Measurements from ENCODE around the gene PER1.

Gene PER1

GRCh38 chr17:8126491-8127066 lies 25.6 kb downstream of the PER1 start:
- Histone ChIP-seq H3K27me3 (ENCODE audit: low read length) (no peaks in the 10 kb centered on the region), H4K20me1 (ENCODE audit: low read depth, low read length) (no peaks in the 10 kb centered on the region), H3K36me3 (ENCODE audit: low read length) (no peaks in the 10 kb centered on the region), H2AFZ (ENCODE audit: low read depth, low read length, severe bottlenecking) (peak overlapping the region; percentile 65), H3K9me3 (ENCODE audit: insufficient read depth, low read length) (no peaks in the 10 kb centered on the region), H3K9ac (ENCODE audit: low read length) (peak overlapping the region; percentile 50), H3K4me2 (ENCODE audit: low read depth, low read length, poor library complexity, severe bottlenecking) (peak overlapping the region; percentile 64), H3K4me3 (ENCODE audit: insufficient read depth, low read length, poor library complexity, severe bottlenecking) (peak overlapping the region; percentile 57), H3F3A (ENCODE audit: insufficient read depth) (peaks cover 3% of the 10 kb centered on the region; the same call in 1 of the 2 replicates), H3K9me2 (replicated peaks; ENCODE audit: insufficient read depth, low read length) (no peaks in the 10 kb centered on the region), H3K79me2 (ENCODE audit: insufficient read depth, low read length) (no peaks in the 10 kb centered on the region), H3K27ac (ENCODE audit: low read depth, low read length) (no peak overlapping the region)
- TF ChIP-seq CTCF (IDR thresholded peaks at IDR 0.05; ENCODE audit: insufficient read depth, low read length, poor library complexity, severe bottlenecking): no peak
- TF ChIP-seq EZH2phosphoT487 (conservative IDR thresholded peaks at IDR 0.05; ENCODE audit: low read length): no peak

GRCh38 chr17:8125947-8126490 lies 26.2 kb downstream of the PER1 start:
- Histone ChIP-seq H3K9ac (ENCODE audit: low read length) (peak overlapping the region; percentile 50), H3K4me2 (ENCODE audit: low read depth, low read length, poor library complexity, severe bottlenecking) (peak overlapping the region; percentile 64), H3F3A (ENCODE audit: insufficient read depth) (peaks cover 5% of the 10 kb centered on the region)

GRCh38 chr17:8125154-8125946 lies 26.9 kb downstream of the PER1 start:
- Histone ChIP-seq H3F3A (ENCODE audit: insufficient read depth) (peaks cover 10% of the 10 kb centered on the region), H4K20me1 (ENCODE audit: low read depth, low read length) (no peaks in the 10 kb centered on the region), H3K36me3 (ENCODE audit: low read length) (no peaks in the 10 kb centered on the region), H3K9me2 (replicated peaks; ENCODE audit: insufficient read depth, low read length) (no peaks in the 10 kb centered on the region), H3K27me3 (ENCODE audit: low read length) (no peaks in the 10 kb centered on the region), H3K27ac (ENCODE audit: low read depth, low read length) (no peak overlapping the region), H3K4me3 (ENCODE audit: insufficient read depth, low read length, poor library complexity, severe bottlenecking) (peak overlapping the region; percentile 57), H3K9ac (ENCODE audit: low read length) (peak overlapping the region; percentile 50), H2AFZ (ENCODE audit: low read depth, low read length, severe bottlenecking) (no peak overlapping the region), H3K79me2 (ENCODE audit: insufficient read depth, low read length) (no peaks in the 10 kb centered on the region), H3K9me3 (ENCODE audit: insufficient read depth, low read length) (no peaks in the 10 kb centered on the region), H3K4me2 (ENCODE audit: low read depth, low read length, poor library complexity, severe bottlenecking) (peak overlapping the region; percentile 64)
- TF ChIP-seq CTCF (IDR thresholded peaks at IDR 0.05; ENCODE audit: insufficient read depth, low read length, poor library complexity, severe bottlenecking) (no peak), EZH2phosphoT487 (conservative IDR thresholded peaks at IDR 0.05; ENCODE audit: low read length) (no peak)

More at GRCh38 chr17:8125947-8126490, 26.2 kb downstream of the PER1 start:
- Histone ChIP-seq H3K36me3 (ENCODE audit: low read length) (no peaks in the 10 kb centered on the region), H3K27me3 (ENCODE audit: low read length) (no peaks in the 10 kb centered on the region), H3K79me2 (ENCODE audit: insufficient read depth, low read length) (no peaks in the 10 kb centered on the region), H3K9me2 (replicated peaks; ENCODE audit: insufficient read depth, low read length) (no peaks in the 10 kb centered on the region), H3K27ac (ENCODE audit: low read depth, low read length) (no peak overlapping the region), H2AFZ (ENCODE audit: low read depth, low read length, severe bottlenecking) (peak overlapping the region; percentile 65), H4K20me1 (ENCODE audit: low read depth, low read length) (no peaks in the 10 kb centered on the region), H3K4me3 (ENCODE audit: insufficient read depth, low read length, poor library complexity, severe bottlenecking) (peak overlapping the region; percentile 57), H3K9me3 (ENCODE audit: insufficient read depth, low read length) (no peaks in the 10 kb centered on the region)
- TF ChIP-seq CTCF (IDR thresholded peaks at IDR 0.05; ENCODE audit: insufficient read depth, low read length, poor library complexity, severe bottlenecking) (no peak), EZH2phosphoT487 (conservative IDR thresholded peaks at IDR 0.05; ENCODE audit: low read length) (no peak)
